Smooth muscle cell (in vitro differentiated cells): Measurements from ENCODE around the gene RTL1. TPM values are rescaled to one million over a fixed set of nuclear protein-coding genes. Genes with fewer than 3 reads are reported as not detected.

Experiments used
- DNase-seq: peaks from one replicate; lab custom pipeline; 2025; ENCODE audit not compliant: unreplicated experiment; lab: John Stamatoyannopoulos, UW
- H2AFZ ChIP-seq: fragments of 200-600 bp; sonication (generic); 2 replicates; pipeline ENCODE4 v1.6.0; 2016; ENCODE audit warnings: antibody characterized with exemption, low read depth, mild to moderate bottlenecking
- H3F3A ChIP-seq: fragments of 200-600 bp; sonication (generic); 2 replicates; pipeline ENCODE4 v1.6.0; 2017; ENCODE audit warnings: antibody characterized with exemption, low read depth
- H3K27ac ChIP-seq: fragments of 200-600 bp; sonication (generic); 2 replicates; pipeline ENCODE4 v1.5.1; 2016; ENCODE audit warnings: low read depth, mild to moderate bottlenecking
- H3K27me3 ChIP-seq: fragments of 200-600 bp; sonication (generic); 2 replicates; pipeline ENCODE4 v1.6.1; 2016; ENCODE audit warnings: low read depth, mild to moderate bottlenecking
- H3K36me3 ChIP-seq: fragments of 200-600 bp; sonication (generic); 2 replicates; pipeline ENCODE4 v1.5.1; 2016; ENCODE audit warnings: low read depth
- H3K4me1 ChIP-seq: fragments of 200-600 bp; sonication (generic); 2 replicates; pipeline ENCODE4 v1.5.1; 2016; ENCODE audit warnings: low read depth
- H3K4me2 ChIP-seq: fragments of 200-600 bp; sonication (generic); 2 replicates; pipeline ENCODE4 v1.6.0; 2016; ENCODE audit warnings: mild to moderate bottlenecking
- H3K4me3 ChIP-seq: fragments of 200-600 bp; sonication (generic); 2 replicates; pipeline ENCODE4 v1.5.1; 2016; ENCODE audit warnings: mild to moderate bottlenecking
- H3K79me2 ChIP-seq: fragments of 200-600 bp; sonication (generic); 2 replicates; pipeline ENCODE4 v1.6.0; 2016; ENCODE audit warnings: low read depth, mild to moderate bottlenecking
- H3K9ac ChIP-seq: fragments of 200-600 bp; sonication (generic); 2 replicates; pipeline ENCODE4 v1.6.0; 2016; ENCODE audit warnings: low read depth
- H3K9me3 ChIP-seq: fragments of 200-600 bp; sonication (generic); replicated peaks from 2 replicates; pipeline ENCODE4 v1.5.1; 2016; ENCODE audit warnings: low read depth
- H4K20me1 ChIP-seq: fragments of 200-600 bp; sonication (generic); 2 replicates; pipeline ENCODE4 v1.6.0; 2016; ENCODE audit warnings: low read depth
- CTCF ChIP-seq: fragments of 200-600 bp; sonication (generic); IDR thresholded peaks from 2 replicates; pipeline ENCODE4 v1.5.1; 2017; ENCODE audit warnings: borderline replicate concordance, mild to moderate bottlenecking, antibody characterized with exemption; ENCODE audit not compliant: insufficient read depth, poor library complexity, severe bottlenecking
- WGBS: methylation state at CpG from one replicate; pipeline ENCODE4 v1.1.7; 2016; ENCODE audit warnings: low lambda C conversion rate; 5-methylcytosine and 5-hydroxymethylcytosine counted together
- polyA plus RNA-seq: library from polyadenylated mRNA; unstranded; fragments of >200 nt; fragmentation: Nextera tagmentation; extraction: Ambion mirVana; gene quantifications from 2 replicates; pipeline ENCODE4 v1.2.1, GENCODE V29; 2016
- total RNA-seq: library from RNA; depleted of rRNA; stranded (reverse); fragments of >200 nt; gene quantifications from 2 replicates; pipeline ENCODE4 v1.2.3, GENCODE V29; 2014

RTL1 gene
- total and polyA plus RNA-seq, 2 experiments from 2014 or later = 6.7 to 13.9 TPM

- no peaks in the 10 kb centered on the region for H4K20me1 ChIP-seq
- H3K4me1 ChIP-seq = no peaks in the 10 kb centered on the region
- no peak overlapping the region for H3K9ac ChIP-seq
- H3K4me3 ChIP-seq = no peak overlapping the region
- H3F3A ChIP-seq = no peaks in the 10 kb centered on the region
- H3K27ac ChIP-seq = no peak overlapping the region
- H2AFZ ChIP-seq = no peak overlapping the region
- DNase-seq = no peak
- WGBS = 94% methylated on average over 4 of the region's 4 CpGs
- H3K27me3 ChIP-seq = no peaks in the 10 kb centered on the region
- H3K36me3 ChIP-seq = no peaks in the 10 kb centered on the region
- H3K9me3 ChIP-seq = no peaks in the 10 kb centered on the region
- no peaks in the 10 kb centered on the region for H3K79me2 ChIP-seq
- no peak for TF ChIP-seq CTCF
- H3K4me2 ChIP-seq = no peak overlapping the region
Observed at GRCh38 chr14:100874051-100874410, 29.5 kb downstream of the RTL1 start.

GRCh38 chr14:100873096-100873482 is 30.4 kb downstream of the RTL1 start:
- Histone ChIP-seq H3K4me3 (no peak overlapping the region), H2AFZ (no peak overlapping the region), H3K27ac (no peak overlapping the region), H3K79me2 (no peaks in the 10 kb centered on the region), H3K9me3 (no peaks in the 10 kb centered on the region), H3K9ac (no peak overlapping the region), H3K4me1 (no peaks in the 10 kb centered on the region), H3K4me2 (no peak overlapping the region), H3K27me3 (no peaks in the 10 kb centered on the region), H3K36me3 (no peaks in the 10 kb centered on the region), H3F3A (no peaks in the 10 kb centered on the region), H4K20me1 (no peaks in the 10 kb centered on the region)
- no peak for DNase-seq
- 47% methylated on average over 3 of the region's 3 CpGs for WGBS
- TF ChIP-seq CTCF = no peak

GRCh38 chr14:100872259-100873095 is 31.0 kb downstream of the RTL1 start:
- DNase-seq = no peak
- Histone ChIP-seq H3K9me3 (no peaks in the 10 kb centered on the region), H3K9ac (no peak overlapping the region), H2AFZ (no peak overlapping the region), H3K27me3 (no peaks in the 10 kb centered on the region), H3K27ac (no peak overlapping the region), H4K20me1 (no peaks in the 10 kb centered on the region), H3K4me2 (no peak overlapping the region), H3K4me1 (no peaks in the 10 kb centered on the region), H3F3A (no peaks in the 10 kb centered on the region), H3K79me2 (no peaks in the 10 kb centered on the region), H3K4me3 (no peak overlapping the region), H3K36me3 (no peaks in the 10 kb centered on the region)
- no peak for TF ChIP-seq CTCF
- WGBS = 93% methylated on average over 15 of the region's 15 CpGs
